Hematopoietic multipotent progenitor cell (in vitro differentiated cells): ENCODE data around the gene TNRC6A. TPM values are rescaled to one million over a fixed set of nuclear protein-coding genes. Genes with fewer than 3 reads are reported as not detected.
A peak's percentile ranks its signal among the peaks of the same experiment; 100 is the strongest.
"Not testable (repeated sequence)": the region's sequence is repeated elsewhere in the genome, so short reads cannot be mapped to it uniquely, and the experiment has no call there.

Experiments
- DNase-seq, 3 donors: peaks; one replicate each; pipeline ENCODE4 v3.0.0-alpha.2; 2011 to 2015; ENCODE audit warnings: low read depth in 2 of 3, low spot score in 2 of 3
- total RNA-seq: library from RNA; depleted of rRNA; stranded (reverse); fragments of >200 nt; gene quantifications from one replicate; pipeline ENCODE4 v1.2.3, GENCODE V29; 2012

The TNRC6A gene
- total RNA-seq, 1 donor, result 29.6 TPM

GRCh38 chr16:24723663-24724062 lies 5.8 kb upstream of the TNRC6A start:
- DNase-seq, result no peak

- DNase-seq, result no peak
Measured at GRCh38 chr16:24728011-24728410, 1.4 kb upstream of the TNRC6A start.

DNA sequence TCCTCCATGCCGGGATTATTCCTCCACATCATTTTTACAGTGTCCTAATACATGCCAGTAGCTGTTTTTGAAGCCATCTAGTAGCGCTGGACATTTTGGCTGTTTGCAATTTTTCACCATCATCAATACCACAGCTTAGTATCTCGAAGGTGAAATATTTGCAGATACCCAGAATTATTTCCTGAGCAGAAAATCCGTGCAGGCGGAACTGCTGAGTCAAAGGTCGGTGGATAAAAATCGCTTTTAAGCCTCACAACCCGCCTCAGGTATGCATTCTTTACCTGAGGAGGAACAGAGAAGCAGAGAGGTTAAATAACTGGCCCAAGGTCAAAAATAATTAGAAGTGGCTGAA lies 584 bp upstream of the TNRC6A start:
- peak in 1 of 3 donors; percentile 8 for DNase-seq

DNA sequence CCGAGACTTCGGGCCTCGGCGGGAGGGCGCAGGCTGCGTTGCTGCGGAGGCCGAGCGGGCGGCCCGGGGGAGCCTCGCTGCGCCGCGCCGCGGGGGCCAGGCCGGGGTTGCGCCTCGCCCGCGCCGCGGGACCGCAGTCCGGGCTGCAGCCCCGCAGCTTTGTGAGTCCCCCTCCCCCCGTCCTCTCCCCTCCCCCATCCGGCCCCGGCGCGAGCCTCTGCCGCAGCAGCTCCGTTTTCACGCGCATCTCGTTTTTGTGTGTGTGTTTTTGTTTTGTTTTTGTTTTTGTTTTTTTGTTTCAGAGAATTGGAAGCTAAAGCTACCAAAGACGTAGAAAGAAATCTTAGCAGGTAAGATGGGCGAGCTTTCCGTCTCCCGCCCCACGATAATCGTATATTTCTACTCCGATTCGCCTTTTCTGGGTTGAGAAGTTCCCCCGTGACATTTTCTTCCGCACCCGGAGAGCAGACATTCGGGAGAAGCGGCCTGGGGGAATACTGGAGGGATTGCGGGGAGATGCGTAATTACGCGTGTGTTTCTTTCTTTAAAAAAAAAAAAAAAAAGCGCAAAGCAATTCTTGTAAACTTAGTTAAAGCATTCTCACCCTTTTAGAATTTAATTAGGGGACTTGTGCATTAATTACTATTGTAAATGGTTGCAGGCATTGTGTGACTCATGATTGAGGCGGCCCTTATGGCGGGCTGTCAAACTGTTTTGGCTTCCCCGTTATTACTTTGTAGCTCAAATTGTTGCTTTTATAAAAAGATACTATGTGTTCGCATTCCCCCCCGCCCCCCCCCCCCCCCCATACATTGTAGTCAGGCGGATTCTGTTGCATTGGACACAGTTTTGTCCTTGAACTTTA lies 732 bp downstream of the TNRC6A start:
- DNase-seq, result peak; percentile 7 to 37 (median 35)

DNA sequence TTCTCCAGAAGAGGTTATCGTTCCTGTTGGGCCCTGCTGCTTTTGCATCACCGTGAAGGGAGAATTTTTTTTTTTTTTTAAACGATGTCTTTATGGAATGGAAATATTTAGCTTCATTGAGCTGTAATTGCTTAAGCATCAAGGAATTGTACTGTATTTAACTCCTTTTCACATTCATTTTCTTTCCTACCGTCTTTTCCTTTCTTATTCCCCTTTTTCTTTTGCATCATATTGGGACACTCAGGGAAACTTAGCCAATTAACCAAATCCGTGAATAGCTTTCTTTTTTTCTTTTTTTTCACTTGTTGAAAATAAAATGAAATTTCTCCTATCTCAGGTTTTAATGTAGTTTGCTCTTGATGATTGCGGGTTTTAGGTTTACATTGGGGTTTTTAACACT lies 1.5 kb downstream of the TNRC6A start:
- DNase-seq, result no peak

GRCh38 chr16:24731722-24732419 lies 2.4 kb downstream of the TNRC6A start:
- no peak for DNase-seq

DNA sequence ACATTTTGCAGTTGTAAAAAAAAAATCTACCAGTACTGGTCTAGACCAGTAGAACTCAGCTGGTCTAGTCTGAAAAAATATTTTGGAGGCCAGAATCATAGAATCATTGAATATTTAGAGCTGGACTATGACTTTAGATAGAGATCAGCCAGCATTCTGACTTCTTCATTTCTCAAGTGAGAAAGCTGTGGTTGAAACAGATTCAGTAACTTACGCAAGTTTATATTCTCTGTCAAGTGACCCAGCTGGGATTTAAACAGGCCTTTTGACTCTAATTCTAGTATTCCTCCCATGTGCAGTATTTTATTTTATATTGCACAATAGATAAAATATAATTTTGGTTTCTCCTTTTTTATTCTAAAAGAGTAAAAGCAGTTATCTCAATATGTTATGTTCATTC lies 4.9 kb downstream of the TNRC6A start:
- no peak for DNase-seq

- no peak for DNase-seq
Measured at GRCh38 chr16:24736758-24737157, 7.3 kb downstream of the TNRC6A start.

GRCh38 chr16:24737391-24737871 lies 8.0 kb downstream of the TNRC6A start:
- DNase-seq, result peak in 1 of 3 donors; percentile 21

DNA sequence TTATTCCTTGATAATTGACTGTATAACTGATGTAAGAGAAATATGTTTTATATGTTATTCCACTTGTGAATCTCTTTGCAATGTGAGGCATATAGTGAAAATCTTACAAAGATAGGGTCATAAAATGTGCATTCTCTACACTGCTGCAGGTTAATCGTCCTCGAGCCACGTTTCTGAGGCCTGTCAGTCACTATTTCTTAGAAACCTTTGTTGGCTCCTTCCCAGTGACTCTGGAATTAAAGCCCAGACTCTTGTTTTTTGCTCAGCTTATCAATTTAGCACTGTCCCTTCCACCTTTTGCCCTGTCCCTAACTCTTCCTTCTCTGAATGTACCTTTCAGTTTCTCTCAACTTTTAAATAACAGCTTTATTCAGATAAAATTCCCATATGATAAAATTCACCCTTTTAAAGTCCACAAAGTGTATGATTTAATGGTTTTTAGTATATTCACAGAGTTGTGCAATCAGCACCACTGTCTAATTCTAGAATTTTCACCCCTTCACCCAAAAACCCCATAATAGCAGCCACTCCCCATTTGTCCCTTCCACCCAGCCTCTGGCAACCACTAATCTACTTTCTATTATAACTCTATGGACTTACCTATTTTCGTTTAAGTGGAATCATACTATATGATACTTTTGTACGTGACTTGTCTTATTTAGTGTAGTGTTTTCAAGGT lies 8.6 kb downstream of the TNRC6A start:
- no peak for DNase-seq

DNA sequence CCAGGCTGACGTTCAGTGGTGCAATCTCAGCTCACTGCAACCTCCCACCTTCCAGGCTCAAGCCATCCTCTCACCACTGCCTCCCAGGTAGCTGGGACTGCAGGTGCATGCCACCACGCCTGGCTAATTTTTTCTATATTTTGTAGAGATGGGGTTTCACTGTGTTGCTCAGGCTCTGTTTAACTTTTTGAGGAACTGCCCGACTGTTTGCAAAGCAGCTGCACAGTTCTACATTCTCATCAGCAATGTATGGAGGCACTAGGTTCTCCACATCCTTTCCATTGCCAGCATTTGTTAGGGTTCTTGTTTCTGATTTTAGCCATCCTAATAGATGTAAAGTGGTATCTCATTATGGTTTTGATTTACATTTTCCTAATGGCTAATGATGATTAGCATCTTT lies 9.4 kb downstream of the TNRC6A start:
- DNase-seq, result no peak

DNA sequence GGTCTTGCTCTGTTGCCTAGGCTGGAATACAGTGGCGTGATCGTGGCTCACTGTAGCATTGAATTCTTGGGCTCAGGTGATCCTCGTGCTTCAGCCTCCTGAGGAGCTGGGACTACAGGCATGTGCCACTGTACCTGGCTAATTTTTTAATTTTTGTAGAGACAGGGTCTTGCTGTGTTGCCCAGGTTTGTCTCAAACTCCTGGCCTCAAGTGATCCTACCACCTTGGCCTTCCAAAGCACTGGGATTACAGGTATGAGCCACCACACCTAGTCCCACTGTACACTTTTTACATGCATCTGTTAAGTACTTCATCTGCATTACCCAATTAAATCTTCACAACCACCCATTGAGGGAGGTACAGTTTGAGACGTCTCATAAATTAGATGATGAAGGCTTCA lies 12.4 kb downstream of the TNRC6A start:
- no peak for DNase-seq

DNA sequence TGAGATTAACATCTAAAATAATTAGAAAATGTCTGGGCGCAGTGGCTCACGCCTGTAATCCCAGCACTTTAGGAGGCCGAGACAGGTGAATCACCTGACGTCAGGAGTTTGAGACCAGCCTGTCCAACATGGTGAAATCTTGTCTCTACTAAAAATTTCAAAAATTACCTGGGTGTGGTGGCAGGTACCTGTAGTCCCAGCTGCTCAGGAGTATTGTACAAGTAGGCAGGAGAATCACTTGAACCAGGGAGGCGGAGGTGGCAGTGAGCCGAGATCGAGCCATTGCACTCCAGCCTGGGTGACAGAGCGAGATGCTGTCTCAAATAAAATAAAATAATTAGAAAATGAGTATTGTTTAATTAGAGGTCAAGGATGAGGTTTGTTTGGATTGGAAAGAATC lies 13.2 kb downstream of the TNRC6A start:
- not testable (repeated sequence) for DNase-seq

DNA sequence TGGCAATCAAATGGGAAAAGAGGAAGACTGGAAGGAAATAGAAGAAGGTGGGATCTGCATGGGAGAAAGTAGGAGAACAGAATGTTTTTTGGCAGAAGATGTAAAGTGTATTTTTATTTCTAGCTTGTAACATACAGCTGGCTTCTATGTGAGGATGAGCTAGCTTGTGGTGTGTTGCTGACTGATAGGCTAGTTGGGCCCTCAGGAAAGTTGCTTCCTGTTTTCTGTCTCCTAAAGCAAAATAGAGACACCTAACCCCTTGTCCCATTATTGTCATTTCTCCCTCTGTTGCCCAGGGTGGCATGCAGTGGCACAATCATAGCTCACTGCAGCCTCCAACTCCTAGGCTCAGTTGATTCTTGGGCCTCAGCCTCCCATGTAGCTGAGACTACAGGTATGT lies 15.9 kb downstream of the TNRC6A start:
- no peak for DNase-seq

DNA sequence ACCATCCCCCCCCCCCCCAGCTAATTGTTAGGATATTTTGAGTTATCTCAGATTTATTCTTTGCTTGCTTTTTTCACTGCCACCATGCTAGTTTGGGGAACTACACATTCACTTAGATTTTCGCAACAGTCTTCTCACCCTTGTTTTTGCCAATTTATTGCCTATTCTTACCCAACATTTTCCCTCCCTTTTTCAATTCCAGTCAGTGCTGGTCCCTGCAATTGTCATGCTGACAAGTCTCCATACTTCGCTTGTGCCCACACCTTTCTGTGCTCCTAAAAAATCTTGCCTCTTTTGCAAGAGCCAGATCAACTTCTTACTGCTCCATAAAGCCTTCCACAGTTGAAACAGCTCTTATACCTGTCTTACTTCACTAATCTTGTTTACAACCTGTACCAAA lies 16.3 kb downstream of the TNRC6A start:
- DNase-seq, result no peak

GRCh38 chr16:24747441-24747840 lies 18.0 kb downstream of the TNRC6A start:
- no peak for DNase-seq

DNA sequence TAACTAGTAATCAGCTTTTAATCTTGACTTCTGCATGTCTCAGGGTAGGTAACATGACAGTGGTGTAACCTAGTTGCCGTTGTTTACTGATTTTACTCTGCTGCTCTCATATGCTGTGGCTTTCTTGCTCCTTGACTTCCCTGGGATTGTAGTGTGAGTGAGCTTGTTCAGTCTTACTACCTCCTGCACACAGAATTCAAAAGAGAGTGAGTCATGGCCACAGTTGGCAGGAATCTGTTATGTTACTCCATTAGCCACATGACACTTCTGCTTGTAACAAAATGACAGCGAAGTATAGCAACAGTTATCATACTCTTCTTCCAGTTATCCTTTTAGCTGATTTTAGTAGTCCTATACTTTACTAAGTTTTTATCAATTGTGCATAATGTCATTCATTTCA lies 18.8 kb downstream of the TNRC6A start:
- peak in 2 of 3 donors; percentile 33 to 42 for DNase-seq

DNA sequence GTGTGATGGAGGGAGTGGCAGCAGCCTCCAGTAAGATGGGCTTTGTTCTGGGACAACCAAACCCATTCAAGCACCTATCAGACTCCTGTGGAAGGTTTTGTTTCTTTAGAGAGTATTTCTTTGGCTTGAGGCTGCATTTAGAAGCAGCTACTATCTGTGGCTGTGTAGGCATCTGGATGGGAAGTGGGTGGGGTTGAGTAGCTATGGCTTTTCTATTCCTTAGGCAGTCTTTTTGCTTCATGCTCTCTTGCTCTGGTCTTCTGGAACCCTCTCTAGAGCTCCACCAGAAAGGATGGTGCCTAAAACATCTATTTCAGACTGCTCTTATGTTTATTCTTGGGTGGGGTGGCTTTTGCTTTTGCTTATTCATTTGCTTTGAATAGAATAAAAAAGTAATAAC lies 19.9 kb downstream of the TNRC6A start:
- no peak for DNase-seq

DNA sequence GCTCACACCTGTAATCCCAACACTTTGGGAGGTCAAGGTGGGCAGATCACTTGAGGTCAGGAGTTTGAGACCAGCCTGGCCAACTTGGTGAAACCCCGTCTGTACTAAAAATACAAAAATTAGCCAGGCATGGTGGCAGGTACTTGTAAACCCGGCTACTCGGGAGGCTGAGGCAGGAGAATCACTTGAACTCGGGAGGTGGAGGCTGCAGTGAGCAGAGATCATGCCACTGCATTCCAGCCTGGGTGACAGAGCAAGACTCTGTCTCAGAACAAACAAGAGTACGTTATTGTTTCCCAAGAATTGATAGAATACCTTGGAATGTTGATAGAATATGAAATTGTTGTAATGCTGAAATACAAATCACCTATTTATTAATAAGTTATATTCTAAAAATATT lies 20.4 kb downstream of the TNRC6A start:
- not testable (repeated sequence) for DNase-seq

DNA sequence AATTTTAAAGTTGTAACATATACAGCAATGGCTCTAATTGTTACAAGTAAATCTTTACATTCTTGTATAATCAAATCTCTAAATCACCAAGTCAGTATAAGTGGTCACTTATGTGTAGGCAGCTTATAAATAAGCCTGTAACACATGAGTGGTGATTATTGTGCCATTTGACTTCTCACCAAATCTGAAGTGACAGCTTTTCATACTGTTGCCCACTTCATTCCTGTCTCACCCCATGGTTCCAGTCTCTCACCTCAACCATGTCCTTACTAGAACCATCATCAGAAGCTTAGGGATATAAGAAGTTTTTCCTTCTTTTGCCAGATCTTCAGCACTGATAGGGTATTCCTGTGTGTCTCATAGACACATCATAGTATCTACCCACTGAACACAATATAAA lies 23.5 kb downstream of the TNRC6A start:
- DNase-seq, result no peak

- peak in 2 of 3 donors; percentile 9 to 22 for DNase-seq
Measured at GRCh38 chr16:24753437-24753836, 24.0 kb downstream of the TNRC6A start.
